Keratinocyte (primary cell): ENCODE results near the gene DNM1L. TPM values are rescaled to one million over a fixed set of nuclear protein-coding genes. Genes with fewer than 3 reads are reported as not detected.

Experiments
- DNase-seq: peaks from one replicate; pipeline ENCODE4 v3.0.0-alpha.2; 2011; ENCODE audit warnings: low read depth, missing footprints, low spot score
- FAIRE-seq: peaks from 2 replicates; lab custom pipeline; 2011; peaks lifted over from hg19 to GRCh38; lab: Jason Lieb, UNC
- H2AFZ ChIP-seq: 2 replicates; pipeline ENCODE4 v1.6.0; 2012; ENCODE audit warnings: low read length, control low read depth, inconsistent platforms; ENCODE audit not compliant: control insufficient read depth
- H3K27ac ChIP-seq: 2 replicates; pipeline ENCODE4 v1.5.1; 2011; ENCODE audit warnings: low read length; ENCODE audit not compliant: control insufficient read depth, insufficient read depth
- H3K27me3 ChIP-seq: 3 replicates; pipeline ENCODE4 v1.6.0; 2011; ENCODE audit warnings: low read length; ENCODE audit not compliant: control insufficient read depth, insufficient read depth; ENCODE audit errors: extremely low read depth
- H3K36me3 ChIP-seq, 2 experiments: 2 replicates in 1 of 2; 3 replicates in 1 of 2; pipeline ENCODE4 v1.5.1; 2011; ENCODE audit warnings: low read length in 2 of 2, mild to moderate bottlenecking in 1 of 2; ENCODE audit not compliant: control insufficient read depth in 2 of 2, insufficient read depth in 2 of 2; ENCODE audit errors: extremely low read depth in 1 of 2
- H3K4me1 ChIP-seq: 3 replicates; pipeline ENCODE4 v1.5.1; 2011; ENCODE audit warnings: low read length; ENCODE audit not compliant: control insufficient read depth, insufficient read depth; ENCODE audit errors: extremely low read depth
- H3K4me2 ChIP-seq: 3 replicates; pipeline ENCODE4 v1.6.0; 2011; ENCODE audit warnings: low read depth, low read length; ENCODE audit not compliant: control insufficient read depth, insufficient read depth; ENCODE audit errors: extremely low read depth
- H3K4me3 ChIP-seq, 3 experiments: fragments of 200-600 bp in 1 of 3; sonication (generic) in 1 of 3; 2 replicates in 2 of 3; 3 replicates in 1 of 3; pipeline ENCODE4 v1.5.1; 2011 to 2016; ENCODE audit warnings: low read length in 3 of 3, mild to moderate bottlenecking in 3 of 3, control low read depth in 2 of 3, inconsistent platforms in 1 of 3, low read depth in 1 of 3, mixed read lengths in 1 of 3, mixed run types in 1 of 3, moderate library complexity in 1 of 3; ENCODE audit not compliant: control insufficient read depth in 2 of 3, insufficient read depth in 2 of 3; ENCODE audit errors: extremely low read depth in 1 of 3
- H3K79me2 ChIP-seq: 2 replicates; pipeline ENCODE4 v1.6.0; 2012; ENCODE audit warnings: low read length; ENCODE audit not compliant: control insufficient read depth, insufficient read depth
- H3K9ac ChIP-seq: 3 replicates; pipeline ENCODE4 v1.6.0; 2011; ENCODE audit warnings: low read length; ENCODE audit not compliant: control insufficient read depth, insufficient read depth; ENCODE audit errors: extremely low read depth
- H3K9me1 ChIP-seq: 3 replicates; pipeline ENCODE4 v1.6.0; 2011; ENCODE audit warnings: low read length; ENCODE audit not compliant: control insufficient read depth, insufficient read depth; ENCODE audit errors: extremely low read depth
- H3K9me3 ChIP-seq: 2 replicates; pipeline ENCODE4 v1.5.1; 2012; ENCODE audit warnings: low read depth, low read length; ENCODE audit not compliant: control insufficient read depth
- H4K20me1 ChIP-seq: 3 replicates; pipeline ENCODE4 v1.6.0; 2011; ENCODE audit warnings: low read length; ENCODE audit not compliant: control insufficient read depth, insufficient read depth; ENCODE audit errors: extremely low read depth
- EZH2 ChIP-seq: IDR thresholded peaks from one replicate; pipeline ENCODE4 v1.6.1; 2012; ENCODE audit warnings: inconsistent platforms, mild to moderate bottlenecking, low read length, moderate library complexity
- dilution Hi-C: fragments of 300-500 bp; cut with MboI; formaldehyde crosslinking; loops from one replicate; pipeline ENCODE4 v1.7.0; 2020; ENCODE audit warnings: low sequenced_read_pairs; ENCODE audit not compliant: extremely low pct_ligation_motif_present
- polyA plus RNA-seq, 5 experiments: library from polyadenylated mRNA; depleted of rRNA in 3 of 5; stranded (reverse) in 3 of 5; stranded (forward) in 1 of 5; unstranded in 1 of 5; fragments of >200 nt; gene quantifications; 1 replicate in 1 of 5; 2 replicates in 3 of 5; 3 replicates in 1 of 5; pipeline versions ENCODE4 v1.2.1 to v1.2.3, GENCODE V29; 2011 to 2012; ENCODE audit warnings: missing spikeins in 2 of 5, low read depth in 1 of 5, low replicate concordance in 1 of 5
- TF ChIP-seq, protein P1 (sequence below), 3 experiments: IDR thresholded peaks in 1 of 3; conservative IDR thresholded peaks in 1 of 3; optimal IDR thresholded peaks in 1 of 3; 2 replicates in 2 of 3; 3 replicates in 1 of 3; pipeline versions ENCODE3 to v1.5.1; 2011; ENCODE audit warnings: low read length in 3 of 3, mild to moderate bottlenecking in 3 of 3, moderate library complexity in 2 of 3, control low read depth in 1 of 3, inconsistent platforms in 1 of 3; ENCODE audit not compliant: insufficient read depth in 2 of 3; ENCODE audit errors: extremely low read depth in 1 of 3

The DNM1L gene
- polyA plus RNA-seq, 1 donor (not counting 4 experiments of a cell fraction or from before 2014, with no cell fraction given) = 115 TPM

GRCh38 chr12:32693036-32693435 is 13.9 kb downstream of the DNM1L start:
- Histone ChIP-seq H3K27me3 (no peaks in the 10 kb centered on the region), H3K79me2 (peaks cover 99% of the 10 kb centered on the region), H3K4me3 (no peak overlapping the region), H3K27ac (no peak overlapping the region), H2AFZ (no peak overlapping the region), H3K9me1 (no peaks in the 10 kb centered on the region), H3K4me2 (no peak overlapping the region), H3K36me3 (no peaks in the 10 kb centered on the region), H4K20me1 (peaks cover 6% of the 10 kb centered on the region), H3K9ac (no peak overlapping the region), H3K4me1 (peaks cover 3% of the 10 kb centered on the region), H3K9me3 (no peaks in the 10 kb centered on the region)
- dilution Hi-C loops = no loop called here
- TF ChIP-seq EZH2 = no peak
- TF ChIP-seq, protein P1, sequence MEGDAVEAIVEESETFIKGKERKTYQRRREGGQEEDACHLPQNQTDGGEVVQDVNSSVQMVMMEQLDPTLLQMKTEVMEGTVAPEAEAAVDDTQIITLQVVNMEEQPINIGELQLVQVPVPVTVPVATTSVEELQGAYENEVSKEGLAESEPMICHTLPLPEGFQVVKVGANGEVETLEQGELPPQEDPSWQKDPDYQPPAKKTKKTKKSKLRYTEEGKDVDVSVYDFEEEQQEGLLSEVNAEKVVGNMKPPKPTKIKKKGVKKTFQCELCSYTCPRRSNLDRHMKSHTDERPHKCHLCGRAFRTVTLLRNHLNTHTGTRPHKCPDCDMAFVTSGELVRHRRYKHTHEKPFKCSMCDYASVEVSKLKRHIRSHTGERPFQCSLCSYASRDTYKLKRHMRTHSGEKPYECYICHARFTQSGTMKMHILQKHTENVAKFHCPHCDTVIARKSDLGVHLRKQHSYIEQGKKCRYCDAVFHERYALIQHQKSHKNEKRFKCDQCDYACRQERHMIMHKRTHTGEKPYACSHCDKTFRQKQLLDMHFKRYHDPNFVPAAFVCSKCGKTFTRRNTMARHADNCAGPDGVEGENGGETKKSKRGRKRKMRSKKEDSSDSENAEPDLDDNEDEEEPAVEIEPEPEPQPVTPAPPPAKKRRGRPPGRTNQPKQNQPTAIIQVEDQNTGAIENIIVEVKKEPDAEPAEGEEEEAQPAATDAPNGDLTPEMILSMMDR (optimal IDR thresholded peaks at IDR 0.05 in 1 of 3, IDR thresholded peaks at IDR 0.05 in 1 of 3, conservative IDR thresholded peaks at IDR 0.05 in 1 of 3; ENCODE audit: extremely low read depth in 1 of 3, insufficient read depth in 2 of 3, low read length in 3 of 3) = no peak
- no peak for DNase-seq
- FAIRE-seq = no peak

DNA sequence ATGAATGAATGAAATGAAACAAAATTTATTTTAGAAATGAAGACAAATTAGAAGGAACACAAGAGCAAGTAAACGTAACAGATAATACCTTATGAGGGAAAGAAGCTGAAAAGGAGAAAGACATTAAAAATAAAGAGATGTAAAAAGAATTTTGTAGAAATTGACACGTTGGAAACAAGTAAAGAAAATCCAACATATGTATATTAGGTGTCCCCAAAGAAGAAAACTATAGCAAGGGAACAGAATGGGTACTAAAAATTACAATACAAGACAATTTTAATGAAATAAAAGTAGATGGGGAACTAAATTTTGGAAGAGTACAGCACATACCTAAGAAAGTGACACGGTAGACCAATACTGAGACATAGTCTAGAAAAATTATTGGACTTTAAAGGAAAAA is 16.7 kb downstream of the DNM1L start:
- H3K4me2 ChIP-seq = no peak overlapping the region
- H3K36me3 ChIP-seq = no peaks in the 10 kb centered on the region
- H3K27ac ChIP-seq = no peak overlapping the region
- no peak overlapping the region for H2AFZ ChIP-seq
- peaks cover 6% of the 10 kb centered on the region for H4K20me1 ChIP-seq
- no peaks in the 10 kb centered on the region for H3K27me3 ChIP-seq
- FAIRE-seq (no peak), DNase-seq (no peak)
- H3K9me3 ChIP-seq = no peaks in the 10 kb centered on the region
- no peak for TF ChIP-seq EZH2
- TF ChIP-seq, protein P1 (optimal IDR thresholded peaks at IDR 0.05 in 1 of 3, IDR thresholded peaks at IDR 0.05 in 1 of 3, conservative IDR thresholded peaks at IDR 0.05 in 1 of 3; ENCODE audit: extremely low read depth in 1 of 3, insufficient read depth in 2 of 3, low read length in 3 of 3) = no peak
- H3K79me2 ChIP-seq = peaks cover 97% of the 10 kb centered on the region
- no peaks in the 10 kb centered on the region for H3K9me1 ChIP-seq
- H3K4me1 ChIP-seq = peaks cover 3% of the 10 kb centered on the region
- H3K9ac ChIP-seq = no peak overlapping the region
- dilution Hi-C loops = no loop called here
- H3K4me3 ChIP-seq = no peak overlapping the region
